Measurements from ENCODE around the gene COL2A1. TPM values are rescaled to one million over a fixed set of nuclear protein-coding genes. Genes with fewer than 3 reads are reported as not detected.

COL2A1 gene
- total RNA-seq, 1 experiment from 2014 or later: 10.8 TPM

DNA sequence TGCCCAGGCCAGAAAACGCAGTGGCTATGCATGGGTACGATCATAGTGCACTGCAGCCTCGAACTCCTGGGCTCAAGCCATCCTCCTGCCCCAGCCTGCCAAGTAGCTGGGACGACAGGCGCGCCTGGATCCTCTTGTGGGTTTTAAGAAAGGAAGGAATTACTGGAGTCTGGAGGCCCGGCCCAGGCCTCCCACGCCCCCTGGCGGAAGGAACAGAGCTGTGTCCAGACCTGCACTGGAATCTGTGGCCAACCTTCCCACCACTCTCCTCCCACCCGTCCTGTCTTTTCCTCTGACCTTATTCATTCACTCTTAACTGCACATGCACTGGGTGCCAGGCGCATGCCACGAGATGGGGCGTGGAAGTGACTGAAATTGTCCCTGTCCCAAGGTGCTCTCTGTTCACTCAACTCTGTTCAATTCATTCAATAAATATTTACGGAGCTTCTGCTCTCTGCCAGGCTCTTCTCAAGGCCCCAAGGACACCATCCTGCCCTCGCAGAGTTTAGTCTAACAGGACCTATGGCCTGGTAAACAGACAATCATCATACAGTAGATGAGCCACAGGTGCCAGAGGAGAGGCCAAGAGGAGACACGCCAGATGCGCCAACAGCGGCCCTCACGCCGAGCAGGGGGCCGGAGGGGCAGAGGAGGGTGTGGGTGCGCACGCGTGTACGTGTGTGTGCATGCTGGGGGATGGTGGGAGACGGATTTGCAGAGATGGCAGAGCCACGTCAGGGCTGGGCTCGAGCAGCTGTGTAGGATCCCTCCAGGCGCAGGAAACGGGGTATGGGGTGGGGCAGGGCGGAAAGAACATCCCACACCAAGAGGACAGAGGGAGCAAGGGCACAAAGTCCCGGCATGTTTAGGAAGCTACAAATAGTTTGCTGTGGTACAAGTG is 54.6 kb downstream of the COL2A1 start:
- Histone ChIP-seq H2BK120ac (ENCODE audit: low read depth, low read length, poor library complexity, severe bottlenecking) (no peak overlapping the region), H3K9me3 (ENCODE audit: control insufficient read depth, low read depth, low read length) (no peaks in the 10 kb centered on the region), H4K91ac (ENCODE audit: insufficient read length, low read depth, low read length) (no peak overlapping the region), H3K18ac (ENCODE audit: insufficient read length, low read depth, low read length) (no peak overlapping the region), H3T11ph (ENCODE audit: low read length) (no peak overlapping the region), H3K23ac (ENCODE audit: insufficient read length, low read depth, low read length) (no peak overlapping the region), H2AK5ac (ENCODE audit: insufficient read length, low read length) (no peak overlapping the region), H4K8ac (replicated peaks; ENCODE audit: insufficient read length, low read depth, low read length) (no peak overlapping the region), H3K27me3 (ENCODE audit: insufficient read depth, low read length) (no peaks in the 10 kb centered on the region), H3K79me1 (ENCODE audit: insufficient read depth, low read depth, low read length, poor library complexity, severe bottlenecking) (no peaks in the 10 kb centered on the region), H3K27ac (ENCODE audit: insufficient read length, low read depth, low read length) (no peak overlapping the region), H3K56ac (ENCODE audit: insufficient read length, low read depth, low read length) (no peak overlapping the region), H3K4me1 (ENCODE audit: insufficient read depth, low read length) (no peaks in the 10 kb centered on the region), H3K14ac (ENCODE audit: insufficient read depth, low read length) (no peak overlapping the region), H3K9ac (ENCODE audit: extremely low read depth, insufficient read length, low read length) (no peak overlapping the region), H2BK15ac (ENCODE audit: low read depth, low read length) (no peak overlapping the region), H3K23me2 (ENCODE audit: insufficient read length, low read depth, low read length, poor library complexity, severe bottlenecking) (no peaks in the 10 kb centered on the region), H2BK5ac (ENCODE audit: insufficient read length, low read length) (no peak overlapping the region), H3K79me2 (ENCODE audit: insufficient read depth, low read length) (no peaks in the 10 kb centered on the region), H4K5ac (ENCODE audit: insufficient read length, low read depth, low read length) (no peak overlapping the region), H2AFZ (ENCODE audit: low read length) (no peak overlapping the region), H2BK20ac (ENCODE audit: low read depth, low read length, poor library complexity, severe bottlenecking) (no peak overlapping the region), H2BK12ac (ENCODE audit: insufficient read length, low read depth, low read length) (no peak overlapping the region), H4K20me1 (ENCODE audit: control insufficient read depth, insufficient read depth, insufficient read length) (peaks cover 2% of the 10 kb centered on the region), H3K4ac (ENCODE audit: low read depth, low read length) (no peak overlapping the region), H3K4me2 (ENCODE audit: insufficient read depth, insufficient read length, low read length) (no peak overlapping the region)
- H3K4me3 Mint-ChIP-seq: no peak overlapping the region
- TF ChIP-seq, protein P1, sequence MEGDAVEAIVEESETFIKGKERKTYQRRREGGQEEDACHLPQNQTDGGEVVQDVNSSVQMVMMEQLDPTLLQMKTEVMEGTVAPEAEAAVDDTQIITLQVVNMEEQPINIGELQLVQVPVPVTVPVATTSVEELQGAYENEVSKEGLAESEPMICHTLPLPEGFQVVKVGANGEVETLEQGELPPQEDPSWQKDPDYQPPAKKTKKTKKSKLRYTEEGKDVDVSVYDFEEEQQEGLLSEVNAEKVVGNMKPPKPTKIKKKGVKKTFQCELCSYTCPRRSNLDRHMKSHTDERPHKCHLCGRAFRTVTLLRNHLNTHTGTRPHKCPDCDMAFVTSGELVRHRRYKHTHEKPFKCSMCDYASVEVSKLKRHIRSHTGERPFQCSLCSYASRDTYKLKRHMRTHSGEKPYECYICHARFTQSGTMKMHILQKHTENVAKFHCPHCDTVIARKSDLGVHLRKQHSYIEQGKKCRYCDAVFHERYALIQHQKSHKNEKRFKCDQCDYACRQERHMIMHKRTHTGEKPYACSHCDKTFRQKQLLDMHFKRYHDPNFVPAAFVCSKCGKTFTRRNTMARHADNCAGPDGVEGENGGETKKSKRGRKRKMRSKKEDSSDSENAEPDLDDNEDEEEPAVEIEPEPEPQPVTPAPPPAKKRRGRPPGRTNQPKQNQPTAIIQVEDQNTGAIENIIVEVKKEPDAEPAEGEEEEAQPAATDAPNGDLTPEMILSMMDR (conservative IDR thresholded peaks at IDR 0.05): peak; percentile 94
- WGBS (ENCODE audit: extremely low coverage, insufficient read length, low lambda C conversion rate): no CpG with 5 or more reads among the region's 32 CpGs
- H3K27ac Mint-ChIP-seq: no peak overlapping the region
- H3K36me3 Mint-ChIP-seq (ENCODE audit: insufficient read depth in 1 of 3, low read depth in 3 of 3): no peaks in the 10 kb centered on the region
- DNase-seq: peak; percentile 91
- no peaks in the 10 kb centered on the region; a peak in 1 of 5 replicates for H3K9me3 Mint-ChIP-seq
- H3K27me3 Mint-ChIP-seq (ENCODE audit: low read depth): peaks cover 23% of the 10 kb centered on the region
- peaks cover 16 to 20% of the 10 kb centered on the region in 2 experiments for H3K4me1 Mint-ChIP-seq

Data from H9 (cell line).